GM19099 (cell line): ENCODE results near the gene TMCC2.

Experiments
- POLR2A ChIP-seq: IDR thresholded peaks from 3 replicates; pipeline ENCODE4 v1.6.1; 2011; ENCODE audit warnings: low read depth; ENCODE audit not compliant: insufficient read length; ENCODE audit errors: extremely low read depth

TMCC2 gene

DNA sequence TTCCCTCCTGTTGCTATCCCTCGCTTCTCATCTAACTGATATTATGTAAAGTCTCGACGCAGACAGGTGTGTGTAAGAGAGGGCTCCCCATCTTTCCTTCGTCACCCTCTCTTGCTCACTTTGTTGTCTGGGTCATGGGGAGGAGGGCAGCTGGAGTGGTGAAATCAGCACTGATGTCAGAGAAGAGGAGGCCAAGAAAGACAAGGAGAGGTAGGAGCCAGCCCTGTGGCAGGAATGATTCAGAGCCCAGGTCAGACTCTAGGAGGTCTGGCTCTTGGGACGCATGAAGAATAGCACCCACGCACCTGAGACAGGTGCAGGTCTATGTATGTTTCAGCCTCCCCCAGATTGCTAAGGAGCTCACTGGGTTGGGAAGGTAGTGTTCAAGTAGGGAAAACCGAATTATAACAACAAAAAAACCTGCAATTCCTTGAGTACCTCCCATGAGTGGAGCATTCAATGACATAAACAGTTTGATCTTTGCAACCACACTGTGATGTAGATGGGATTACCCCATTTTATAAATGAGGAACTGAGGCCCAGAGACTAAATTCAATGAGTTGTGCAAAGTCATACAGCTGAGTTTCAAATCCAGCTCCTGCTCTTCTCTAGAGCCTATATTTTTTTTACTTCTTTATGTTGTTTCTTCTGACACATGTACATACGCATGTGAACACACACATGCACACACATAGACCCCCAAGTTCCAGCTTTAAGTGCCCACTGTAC lies 83.4 kb downstream of the TMCC2 start:
- TF ChIP-seq POLR2A, result no peak

GRCh38 chr1:205312866-205313562 lies 85.3 kb downstream of the TMCC2 start:
- TF ChIP-seq POLR2A, result no peak

DNA sequence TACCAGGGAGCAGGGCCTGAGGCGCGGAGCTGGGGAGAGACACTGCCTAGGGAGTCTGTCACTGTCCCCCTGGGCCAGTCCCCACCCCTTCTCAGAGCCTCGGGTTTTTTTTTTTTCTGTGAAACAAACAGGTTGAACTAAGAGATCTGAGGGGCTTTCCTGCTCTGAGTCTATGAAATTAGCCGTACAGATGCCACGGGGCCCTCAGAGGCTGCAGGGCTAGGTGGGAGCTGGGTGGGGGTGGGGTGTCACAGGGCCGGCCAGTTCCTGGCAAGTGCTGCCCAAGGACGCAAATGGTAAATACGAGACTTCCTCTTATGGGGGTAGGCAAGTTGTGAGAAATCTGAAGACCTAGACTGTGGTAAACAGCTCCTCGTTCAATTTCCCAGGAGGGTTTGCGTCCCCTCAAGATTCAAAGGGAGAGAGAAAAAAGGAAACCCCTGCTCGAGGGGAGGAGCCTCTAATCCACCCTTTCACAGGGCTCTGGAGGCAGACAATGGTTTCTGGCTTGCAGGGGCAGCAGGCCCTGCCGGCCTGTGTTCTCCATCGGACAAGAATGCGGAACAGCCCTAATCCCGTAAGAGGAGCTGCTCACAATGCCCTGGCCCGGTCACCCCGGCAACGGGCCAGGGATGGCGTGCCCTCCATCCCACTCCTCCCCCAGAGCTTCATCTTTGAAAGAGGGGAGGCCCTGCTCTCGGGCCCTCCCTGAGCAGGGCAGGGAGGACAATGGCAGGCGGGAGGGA lies 86.0 kb downstream of the TMCC2 start:
- TF ChIP-seq POLR2A, result no peak

DNA sequence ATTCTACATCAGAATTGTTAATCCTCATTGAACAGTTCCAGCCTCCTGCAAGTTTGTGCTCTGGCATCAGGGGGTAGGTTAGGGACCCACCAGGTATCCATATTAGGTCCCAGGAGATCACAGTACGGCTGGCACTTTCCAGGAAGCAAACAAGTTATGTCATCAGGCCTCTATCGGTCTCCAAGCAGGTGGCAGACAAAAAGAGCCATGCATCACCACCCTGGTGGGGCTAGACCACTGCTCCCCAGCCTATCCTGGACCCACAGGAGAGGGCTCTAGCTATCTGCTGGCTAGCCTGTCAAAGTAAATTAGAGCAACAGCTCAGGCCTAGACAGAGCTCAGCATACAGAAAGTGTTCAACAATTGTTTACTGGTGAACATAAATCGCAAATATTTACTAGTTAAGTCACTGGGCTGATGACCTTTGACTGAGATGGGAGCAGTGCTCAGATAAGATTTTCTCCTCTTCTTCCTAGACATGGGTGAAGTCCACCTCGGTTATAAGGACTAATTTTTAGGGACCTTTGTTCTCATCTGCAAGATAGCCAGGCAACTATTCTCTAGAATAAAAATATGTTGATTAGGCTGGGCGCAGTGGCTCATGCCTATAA lies 87.4 kb downstream of the TMCC2 start:
- no peak for TF ChIP-seq POLR2A

DNA sequence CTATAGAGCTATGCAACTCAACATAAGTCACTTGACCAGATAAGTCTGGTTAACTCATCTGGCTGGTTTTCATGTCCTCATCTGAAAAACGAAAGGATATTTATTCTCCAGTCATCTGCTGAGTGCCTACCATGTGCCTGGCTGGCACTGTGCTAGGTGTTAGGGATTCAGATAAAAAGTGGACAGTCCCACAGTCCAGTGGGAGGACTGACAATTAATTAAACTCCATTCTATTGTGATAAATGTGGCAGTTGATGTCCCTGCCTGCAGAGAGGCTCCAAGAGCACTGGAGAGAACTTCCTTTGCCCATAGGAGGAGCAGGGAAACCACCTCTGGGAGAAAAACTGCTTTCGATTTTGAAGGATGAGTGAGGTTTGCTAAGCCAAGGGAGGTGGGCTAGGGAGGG lies 88.4 kb downstream of the TMCC2 start:
- no peak for TF ChIP-seq POLR2A

- TF ChIP-seq POLR2A, result no peak
Measured at GRCh38 chr1:205317311-205317917, 89.7 kb downstream of the TMCC2 start.

- no peak for TF ChIP-seq POLR2A
Measured at GRCh38 chr1:205318231-205318991, 90.7 kb downstream of the TMCC2 start.

GRCh38 chr1:205319081-205320018 lies 91.6 kb downstream of the TMCC2 start:
- TF ChIP-seq POLR2A, result no peak

DNA sequence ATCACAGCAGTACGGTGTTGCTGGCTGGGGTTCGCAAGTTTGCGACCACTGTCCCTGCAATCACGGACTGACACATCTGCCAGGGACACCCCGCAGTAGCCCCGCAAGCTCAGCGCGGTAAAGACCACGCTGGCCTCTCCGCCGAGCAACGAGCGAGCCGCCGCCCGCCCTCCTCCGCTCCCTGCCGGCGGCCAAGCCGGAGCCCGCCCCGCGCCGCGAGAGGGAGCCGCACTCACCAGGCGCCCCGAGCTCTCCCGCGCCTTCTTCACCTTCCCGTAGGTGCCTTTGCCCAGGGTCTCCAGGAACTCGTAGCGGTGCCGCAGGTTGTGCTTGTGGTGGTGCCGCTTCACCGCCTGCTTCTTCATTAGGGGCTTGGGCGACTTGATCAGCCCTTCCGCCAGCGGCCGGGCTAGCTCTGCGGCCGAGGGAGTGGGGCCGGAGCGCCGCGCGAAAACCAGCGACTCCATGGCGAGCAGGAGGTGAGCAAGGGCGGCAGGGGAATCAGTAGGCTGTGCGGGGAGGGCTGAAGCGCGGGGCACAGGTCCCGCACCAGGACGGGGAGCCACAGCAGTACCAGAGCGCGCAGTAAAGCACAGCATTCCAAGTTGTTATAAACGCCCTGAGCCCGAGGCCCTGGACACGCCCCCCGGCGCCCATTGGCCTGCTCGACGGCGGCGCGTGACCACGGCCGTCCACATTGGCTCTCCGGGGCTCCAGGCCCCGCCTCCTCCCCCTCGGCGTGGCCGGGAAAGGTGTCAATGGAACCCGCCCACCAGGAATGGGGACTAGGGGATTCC lies 93.6 kb downstream of the TMCC2 start, which contains the start of gene NUAK2:
NUAK2 (minus strand) TSS at position 584 of the 797 bp plus-strand sequence; CDS start at position 467, 117 bp downstream.
- TF ChIP-seq POLR2A, result no peak

DNA sequence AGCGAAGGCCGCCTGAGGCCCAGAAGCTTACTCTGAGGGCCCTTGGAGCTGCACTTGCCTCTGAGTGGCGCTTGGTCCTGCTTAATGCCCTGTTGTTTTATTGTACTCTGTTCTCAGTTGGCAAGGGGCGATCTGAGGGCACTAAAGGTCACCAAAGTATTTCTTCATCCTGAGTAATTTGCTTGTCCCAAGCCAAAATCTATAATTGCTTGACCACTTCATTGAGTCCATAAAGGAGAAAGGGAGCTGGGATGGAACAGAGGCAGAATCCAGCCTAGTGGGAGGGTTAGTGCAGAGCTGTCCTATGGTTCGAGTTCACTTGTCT lies 94.2 kb downstream of the TMCC2 start:
- TF ChIP-seq POLR2A, result no peak
